Epithelial cell of esophagus (primary cell): ENCODE results near the gene KIFBP.

Experiments used
- DNase-seq: peaks from one replicate; pipeline ENCODE4 v3.0.0; 2010; ENCODE audit warnings: low read depth
- H3K4me3 ChIP-seq: 2 replicates; pipeline ENCODE4 v1.5.1; 2011; ENCODE audit warnings: mild to moderate bottlenecking, low read length, control low read depth
- CTCF ChIP-seq: IDR thresholded peaks from 2 replicates; pipeline ENCODE4 v1.5.1; 2011; ENCODE audit warnings: low read depth, mild to moderate bottlenecking, low read length, control low read depth, inconsistent platforms; ENCODE audit not compliant: insufficient read depth; ENCODE audit errors: missing control alignments

Gene KIFBP

GRCh38 chr10:69065406-69066361, 77.1 kb downstream of the KIFBP start:
- no peak for TF ChIP-seq CTCF
- DNase-seq: peak; percentile 65
- H3K4me3 ChIP-seq: no peak overlapping the region
